ENCODE data around the gene BLM.

BLM gene

GRCh38 chr15:90857337-90857736 lies 140.2 kb downstream of the BLM start:
- FAIRE-seq = no peak

GRCh38 chr15:90857883-90858443 lies 140.8 kb downstream of the BLM start:
- FAIRE-seq = no peak

- FAIRE-seq = no peak
Measured at GRCh38 chr15:90859234-90860131, 142.3 kb downstream of the BLM start.

GRCh38 chr15:90860450-90860849 lies 143.3 kb downstream of the BLM start:
- no peak for FAIRE-seq

GRCh38 chr15:90860942-90861675 lies 144.0 kb downstream of the BLM start:
- no peak for FAIRE-seq

- no peak for FAIRE-seq
Measured at GRCh38 chr15:90862487-90862886, 145.3 kb downstream of the BLM start.

- no peak for FAIRE-seq
Measured at GRCh38 chr15:90862964-90863778, 146.0 kb downstream of the BLM start.

GRCh38 chr15:90863987-90864386 lies 146.8 kb downstream of the BLM start:
- no peak for FAIRE-seq

GRCh38 chr15:90864507-90864906 lies 147.4 kb downstream of the BLM start:
- FAIRE-seq = no peak

GRCh38 chr15:90865702-90866101 lies 148.6 kb downstream of the BLM start:
- FAIRE-seq = no peak

Data from colon (tissue), 2 donors.